ENCODE data around the gene PARM1. TPM values are rescaled to one million over a fixed set of nuclear protein-coding genes. Genes with fewer than 3 reads are reported as not detected.

The PARM1 gene
- polyA plus RNA-seq, 3 donors = 0.06 to 0.54 (median 0.27) TPM

GRCh38 chr4:75004755-75005668, 72.1 kb downstream of the PARM1 start:
- H3K4me1 ChIP-seq (ENCODE audit: control insufficient read depth in 1 of 2, insufficient read depth in 2 of 2, low read length in 2 of 2) = no peaks in the 10 kb centered on the region
- no peaks in the 10 kb centered on the region for H3K27me3 ChIP-seq (ENCODE audit: control insufficient read depth in 2 of 2, insufficient read depth in 2 of 2, low read length in 2 of 2)
- H4K20me1 ChIP-seq (ENCODE audit: insufficient read depth, low read length) = no peaks in the 10 kb centered on the region
- peaks cover 0 to 3% of the 10 kb centered on the region in 2 donors for H3K9me3 ChIP-seq (replicated peaks in 1 of 2; ENCODE audit: control insufficient read depth in 1 of 2, insufficient read depth in 1 of 2, low read length in 2 of 2)
- no peaks in the 10 kb centered on the region for H3K79me2 ChIP-seq (ENCODE audit: insufficient read depth, low read length)
- intact Hi-C loops (cut with micrococcal nuclease) = no loop called here
- no peak overlapping the region for H2AFZ ChIP-seq (ENCODE audit: insufficient read depth, low read depth, low read length, poor library complexity, severe bottlenecking)
- Mint-ChIP-seq H3K4me1 (no peaks in the 10 kb centered on the region), H3K27me3 (ENCODE audit: low read depth in 3 of 3) (peaks cover 0 to 2% (median 0%) of the 10 kb centered on the region in 3 donors), H3K27ac (no peak overlapping the region), H3K9me3 (peaks cover 0 to 14% (median 7%) of the 10 kb centered on the region in 7 donors), H3K4me3 (no peak overlapping the region), H3K36me3 (no peaks in the 10 kb centered on the region)
- TF ChIP-seq, protein P1, sequence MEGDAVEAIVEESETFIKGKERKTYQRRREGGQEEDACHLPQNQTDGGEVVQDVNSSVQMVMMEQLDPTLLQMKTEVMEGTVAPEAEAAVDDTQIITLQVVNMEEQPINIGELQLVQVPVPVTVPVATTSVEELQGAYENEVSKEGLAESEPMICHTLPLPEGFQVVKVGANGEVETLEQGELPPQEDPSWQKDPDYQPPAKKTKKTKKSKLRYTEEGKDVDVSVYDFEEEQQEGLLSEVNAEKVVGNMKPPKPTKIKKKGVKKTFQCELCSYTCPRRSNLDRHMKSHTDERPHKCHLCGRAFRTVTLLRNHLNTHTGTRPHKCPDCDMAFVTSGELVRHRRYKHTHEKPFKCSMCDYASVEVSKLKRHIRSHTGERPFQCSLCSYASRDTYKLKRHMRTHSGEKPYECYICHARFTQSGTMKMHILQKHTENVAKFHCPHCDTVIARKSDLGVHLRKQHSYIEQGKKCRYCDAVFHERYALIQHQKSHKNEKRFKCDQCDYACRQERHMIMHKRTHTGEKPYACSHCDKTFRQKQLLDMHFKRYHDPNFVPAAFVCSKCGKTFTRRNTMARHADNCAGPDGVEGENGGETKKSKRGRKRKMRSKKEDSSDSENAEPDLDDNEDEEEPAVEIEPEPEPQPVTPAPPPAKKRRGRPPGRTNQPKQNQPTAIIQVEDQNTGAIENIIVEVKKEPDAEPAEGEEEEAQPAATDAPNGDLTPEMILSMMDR (IDR thresholded peaks at IDR 0.05) = no peak
- H3K9ac ChIP-seq (ENCODE audit: insufficient read depth, low read length, poor library complexity, severe bottlenecking) = no peak overlapping the region
- H3K27ac ChIP-seq (ENCODE audit: low read depth in 1 of 2, low read length in 2 of 2) = no peak overlapping the region
- DNase-seq = no peak
- WGBS (ENCODE audit: insufficient coverage) = 78% methylated on average over 8 of the region's 9 CpGs
- no peak overlapping the region for H3K4me2 ChIP-seq (replicated peaks; ENCODE audit: extremely low read depth, low read length, poor library complexity, severe bottlenecking)
- H3K36me3 ChIP-seq (replicated peaks in 1 of 2; ENCODE audit: control insufficient read depth in 1 of 2, insufficient read depth in 2 of 2, low read length in 2 of 2) = no peaks in the 10 kb centered on the region
- no peak overlapping the region for H3K4me3 ChIP-seq (replicated peaks in 1 of 3; ENCODE audit: low read depth in 2 of 3, low read length in 3 of 3)

GRCh38 chr4:75005727-75006126, 72.8 kb downstream of the PARM1 start:
- H2AFZ ChIP-seq (ENCODE audit: insufficient read depth, low read depth, low read length, poor library complexity, severe bottlenecking) = no peak overlapping the region
- H3K4me1 ChIP-seq (ENCODE audit: control insufficient read depth in 1 of 2, insufficient read depth in 2 of 2, low read length in 2 of 2) = no peaks in the 10 kb centered on the region
- H3K27ac ChIP-seq (ENCODE audit: low read depth in 1 of 2, low read length in 2 of 2) = no peak overlapping the region
- peaks cover 0 to 3% of the 10 kb centered on the region in 2 donors for H3K9me3 ChIP-seq (replicated peaks in 1 of 2; ENCODE audit: control insufficient read depth in 1 of 2, insufficient read depth in 1 of 2, low read length in 2 of 2)
- H3K9me3 Mint-ChIP-seq = peaks cover 0 to 14% (median 7%) of the 10 kb centered on the region in 7 donors
- no peak overlapping the region for H3K4me2 ChIP-seq (replicated peaks; ENCODE audit: extremely low read depth, low read length, poor library complexity, severe bottlenecking)
- H3K27ac Mint-ChIP-seq = no peak overlapping the region
- intact Hi-C loops (cut with micrococcal nuclease) = no loop called here
- H3K27me3 ChIP-seq (ENCODE audit: control insufficient read depth in 2 of 2, insufficient read depth in 2 of 2, low read length in 2 of 2) = no peaks in the 10 kb centered on the region
- no peaks in the 10 kb centered on the region for H4K20me1 ChIP-seq (ENCODE audit: insufficient read depth, low read length)
- H3K4me3 Mint-ChIP-seq = no peak overlapping the region
- H3K27me3 Mint-ChIP-seq (ENCODE audit: low read depth in 3 of 3) = peaks cover 0 to 2% (median 0%) of the 10 kb centered on the region in 3 donors
- TF ChIP-seq, protein P1 (IDR thresholded peaks at IDR 0.05) = no peak
- WGBS (ENCODE audit: insufficient coverage) = 86% methylated on average over 1 of the region's 1 CpG
- H3K79me2 ChIP-seq (ENCODE audit: insufficient read depth, low read length) = no peaks in the 10 kb centered on the region
- H3K36me3 ChIP-seq (replicated peaks in 1 of 2; ENCODE audit: control insufficient read depth in 1 of 2, insufficient read depth in 2 of 2, low read length in 2 of 2) = no peaks in the 10 kb centered on the region
- no peaks in the 10 kb centered on the region for H3K4me1 Mint-ChIP-seq
- DNase-seq = no peak
- no peaks in the 10 kb centered on the region for H3K36me3 Mint-ChIP-seq
- H3K9ac ChIP-seq (ENCODE audit: insufficient read depth, low read length, poor library complexity, severe bottlenecking) = no peak overlapping the region
- no peak overlapping the region for H3K4me3 ChIP-seq (replicated peaks in 1 of 3; ENCODE audit: low read depth in 2 of 3, low read length in 3 of 3)
